Measurements from ENCODE around the gene CSTF3.
"Not testable (repeated sequence)": the region's sequence is repeated elsewhere in the genome, so short reads cannot be mapped to it uniquely, and the experiment has no call there.

Gene CSTF3

DNA sequence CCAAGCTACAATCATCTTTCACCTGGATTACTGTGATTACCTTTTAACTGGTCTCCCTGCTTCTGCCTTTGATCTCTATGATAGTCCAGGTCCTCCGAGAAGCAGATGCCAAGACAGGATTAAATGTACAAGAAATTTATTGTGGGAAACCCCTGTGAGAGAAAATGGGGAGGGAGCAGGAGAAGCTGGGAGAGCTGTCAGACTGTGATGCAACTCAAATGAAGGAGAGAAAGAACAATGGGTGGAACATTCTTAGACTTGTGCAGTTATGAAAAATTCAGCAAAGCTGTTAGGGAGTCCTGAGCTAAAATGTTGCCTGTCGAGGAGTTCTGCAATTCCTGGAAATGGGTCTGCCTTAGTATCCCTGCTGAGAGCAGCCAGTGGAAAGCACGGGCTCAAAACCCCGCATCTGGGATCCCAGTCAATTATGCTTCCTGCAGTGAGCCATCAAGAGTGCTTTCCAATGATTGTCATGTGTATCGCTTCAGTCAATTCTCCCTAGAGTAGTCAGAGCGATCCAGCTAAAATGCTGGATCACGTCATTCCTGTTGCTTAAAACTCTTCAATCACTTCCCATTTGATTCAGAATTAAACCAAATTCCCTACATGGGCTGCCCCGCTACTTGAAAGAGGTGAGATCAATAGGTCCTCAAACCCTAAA lies 16.5 kb upstream of the CSTF3 start:
- TF ChIP-seq, protein P1, sequence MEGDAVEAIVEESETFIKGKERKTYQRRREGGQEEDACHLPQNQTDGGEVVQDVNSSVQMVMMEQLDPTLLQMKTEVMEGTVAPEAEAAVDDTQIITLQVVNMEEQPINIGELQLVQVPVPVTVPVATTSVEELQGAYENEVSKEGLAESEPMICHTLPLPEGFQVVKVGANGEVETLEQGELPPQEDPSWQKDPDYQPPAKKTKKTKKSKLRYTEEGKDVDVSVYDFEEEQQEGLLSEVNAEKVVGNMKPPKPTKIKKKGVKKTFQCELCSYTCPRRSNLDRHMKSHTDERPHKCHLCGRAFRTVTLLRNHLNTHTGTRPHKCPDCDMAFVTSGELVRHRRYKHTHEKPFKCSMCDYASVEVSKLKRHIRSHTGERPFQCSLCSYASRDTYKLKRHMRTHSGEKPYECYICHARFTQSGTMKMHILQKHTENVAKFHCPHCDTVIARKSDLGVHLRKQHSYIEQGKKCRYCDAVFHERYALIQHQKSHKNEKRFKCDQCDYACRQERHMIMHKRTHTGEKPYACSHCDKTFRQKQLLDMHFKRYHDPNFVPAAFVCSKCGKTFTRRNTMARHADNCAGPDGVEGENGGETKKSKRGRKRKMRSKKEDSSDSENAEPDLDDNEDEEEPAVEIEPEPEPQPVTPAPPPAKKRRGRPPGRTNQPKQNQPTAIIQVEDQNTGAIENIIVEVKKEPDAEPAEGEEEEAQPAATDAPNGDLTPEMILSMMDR (IDR thresholded peaks at IDR 0.05; ENCODE audit: low read depth, low read length): no peak
- no peak for DNase-seq (ENCODE audit: extremely low read depth, low read depth)

DNA sequence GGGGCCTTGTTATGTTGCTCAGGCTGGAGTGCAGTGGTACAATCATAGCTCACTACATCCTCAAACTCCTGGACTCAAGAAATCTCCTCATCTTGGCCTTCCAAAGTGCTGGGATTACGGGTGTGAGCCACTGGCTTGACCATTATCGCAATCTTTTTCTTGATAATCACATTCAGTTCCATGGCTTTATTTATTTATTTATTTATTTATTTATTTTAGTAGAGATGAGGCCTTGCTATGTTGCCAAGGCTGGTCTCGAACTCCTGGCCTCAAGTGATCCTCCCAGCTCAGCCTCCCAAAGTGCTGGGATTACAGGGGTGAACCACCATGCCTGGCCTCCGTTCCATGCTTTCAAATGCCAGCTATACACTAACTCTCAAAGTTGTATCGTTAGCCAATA lies 15.5 kb upstream of the CSTF3 start:
- DNase-seq (ENCODE audit: extremely low read depth, low read depth): not testable (repeated sequence)

GRCh38 chr11:33172996-33173395 lies 11.7 kb upstream of the CSTF3 start:
- TF ChIP-seq, protein P1 (IDR thresholded peaks at IDR 0.05; ENCODE audit: low read depth, low read length): no peak
- no peak for DNase-seq (ENCODE audit: extremely low read depth, low read depth)

DNA sequence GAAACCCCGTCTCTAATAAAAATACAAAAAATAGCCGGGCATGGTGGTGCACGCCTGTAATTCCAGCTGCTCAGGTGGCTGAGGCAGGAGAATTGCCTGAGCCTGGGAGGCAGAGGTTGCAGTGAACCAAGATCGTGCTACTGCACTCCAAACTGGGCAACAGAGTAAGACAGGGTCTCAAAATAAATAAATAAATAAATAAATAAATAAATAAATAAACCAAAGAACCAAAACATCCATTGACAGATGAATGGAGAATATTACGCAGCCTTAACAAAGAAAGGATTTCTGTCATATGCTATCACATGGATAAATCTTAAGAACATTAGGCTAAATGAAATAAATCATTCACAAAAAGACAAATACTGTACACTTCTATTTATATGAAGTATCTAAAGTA lies 11.1 kb upstream of the CSTF3 start:
- TF ChIP-seq, protein P1 (IDR thresholded peaks at IDR 0.05; ENCODE audit: low read depth, low read length): no peak
- no peak for DNase-seq (ENCODE audit: extremely low read depth, low read depth)

DNA sequence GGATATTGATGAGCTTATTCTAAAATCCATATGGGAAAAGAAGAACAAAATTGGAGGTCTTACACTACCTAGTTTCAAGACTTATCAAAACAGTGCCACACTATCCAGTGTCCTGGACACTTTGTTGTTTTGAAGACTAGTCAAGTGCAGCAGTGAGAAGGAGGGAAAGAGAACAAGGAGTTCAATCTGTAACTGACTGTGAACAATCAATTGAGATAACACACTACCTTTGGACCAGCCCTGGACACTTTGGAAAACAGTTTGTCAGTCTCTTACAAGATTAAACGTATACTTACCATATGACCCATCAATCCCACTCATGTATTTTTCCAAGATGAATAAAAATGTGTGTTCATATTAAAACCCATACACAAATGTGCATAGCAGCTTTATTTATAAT lies 10.0 kb upstream of the CSTF3 start:
- no peak for DNase-seq (ENCODE audit: extremely low read depth, low read depth)
- TF ChIP-seq, protein P1 (IDR thresholded peaks at IDR 0.05; ENCODE audit: low read depth, low read length): no peak

DNA sequence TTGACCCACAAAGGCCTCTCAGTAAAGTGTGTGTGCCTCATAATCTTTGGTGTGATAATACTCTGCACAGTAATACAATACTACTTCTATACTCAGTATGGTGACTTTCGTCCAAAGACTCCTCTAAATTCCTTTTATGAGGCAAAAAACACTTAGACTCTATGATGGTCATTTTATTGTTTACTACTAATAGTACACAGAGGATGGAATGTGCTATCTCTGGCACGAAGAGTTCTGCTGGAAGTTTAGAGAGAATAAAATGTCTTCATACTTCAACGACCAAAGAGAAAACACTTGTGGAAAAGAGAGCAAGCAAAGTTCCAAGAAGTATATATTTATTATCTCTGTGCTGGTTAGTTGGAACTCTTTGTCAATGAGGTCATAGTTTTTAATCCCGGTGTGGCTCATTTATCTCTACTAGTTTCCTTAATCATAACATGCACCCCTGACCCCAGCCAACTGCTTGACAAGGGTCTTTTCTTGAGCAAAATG lies 7.5 kb upstream of the CSTF3 start:
- no peak for DNase-seq (ENCODE audit: extremely low read depth, low read depth)
- TF ChIP-seq, protein P1 (IDR thresholded peaks at IDR 0.05; ENCODE audit: low read depth, low read length): no peak

- TF ChIP-seq, protein P1 (IDR thresholded peaks at IDR 0.05; ENCODE audit: low read depth, low read length): no peak
- no peak for DNase-seq (ENCODE audit: extremely low read depth, low read depth)
Measured at GRCh38 chr11:33162831-33163230, 1.6 kb upstream of the CSTF3 start.

DNA sequence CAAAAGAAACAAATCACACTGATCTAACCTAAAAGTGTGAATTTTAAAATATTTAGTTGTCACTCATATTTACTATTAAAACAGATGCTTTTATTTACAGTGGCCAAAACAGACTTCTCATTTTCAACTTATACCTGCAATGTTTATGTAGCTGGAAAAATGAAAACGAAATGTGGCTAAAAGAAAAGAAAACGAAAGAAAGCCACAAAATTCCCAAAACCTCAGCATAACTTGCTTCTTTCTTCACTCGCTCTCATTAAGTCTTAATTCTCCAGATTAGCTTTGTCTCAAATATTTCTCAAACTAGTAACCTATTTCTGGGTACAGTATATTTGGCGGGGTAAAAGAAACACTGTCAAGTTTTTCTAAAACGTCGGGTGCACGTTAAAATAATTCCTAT lies 693 bp downstream of the CSTF3 start:
- no peak for DNase-seq (ENCODE audit: extremely low read depth, low read depth)
- TF ChIP-seq, protein P1 (IDR thresholded peaks at IDR 0.05; ENCODE audit: low read depth, low read length): no peak

Data from AG09319 (cell line).